T-helper 2 cell treated with Interferon-gamma antibody and Interleukin-4, amounts not matched to agents 5 μg/mL and 100 μg/mL, for 36 hours (primary cell): ENCODE results near the gene CCDC92.

Experiments
- DNase-seq: peaks from one replicate; pipeline ENCODE4 v3.0.0; 2021; ENCODE audit warnings: low spot score
- H3K27ac Mint-ChIP-seq: one replicate; pipeline ENCODE4 v1.8.0; 2021; ENCODE audit warnings: mild to moderate bottlenecking, mixed read lengths
- H3K27me3 Mint-ChIP-seq: one replicate; pipeline ENCODE4 v1.8.0; 2021; ENCODE audit warnings: low read depth, mixed read lengths
- H3K36me3 Mint-ChIP-seq: one replicate; pipeline ENCODE4 v1.8.0; 2021; ENCODE audit warnings: low read depth, mixed read lengths
- H3K4me1 Mint-ChIP-seq: one replicate; pipeline ENCODE4 v1.8.0; 2021; ENCODE audit warnings: low read depth, mixed read lengths
- H3K4me3 Mint-ChIP-seq: one replicate; pipeline ENCODE4 v1.8.0; 2022; ENCODE audit warnings: mild to moderate bottlenecking, moderate library complexity, mixed read lengths
- H3K9me3 Mint-ChIP-seq: one replicate; pipeline ENCODE4 v1.8.0; 2021; ENCODE audit warnings: mixed read lengths

The CCDC92 gene

GRCh38 chr12:123890536-123890902 lies 82.1 kb downstream of the CCDC92 start:
- Mint-ChIP-seq H3K4me1 (no peaks in the 10 kb centered on the region), H3K4me3 (no peak overlapping the region), H3K9me3 (no peaks in the 10 kb centered on the region), H3K27ac (no peak overlapping the region), H3K36me3 (no peaks in the 10 kb centered on the region), H3K27me3 (peaks cover 1% of the 10 kb centered on the region)
- no peak for DNase-seq

- no peak overlapping the region for H3K27ac Mint-ChIP-seq
- H3K4me3 Mint-ChIP-seq, result no peak overlapping the region
- no peaks in the 10 kb centered on the region for H3K36me3 Mint-ChIP-seq
These were observed 82.6 kb downstream of the CCDC92 start for GRCh38 chr12:123889848-123890535.

GRCh38 chr12:123888989-123889388 lies 83.6 kb downstream of the CCDC92 start:
- no peaks in the 10 kb centered on the region for H3K4me1 Mint-ChIP-seq
- no peaks in the 10 kb centered on the region for H3K9me3 Mint-ChIP-seq
- H3K27me3 Mint-ChIP-seq, result peaks cover 4% of the 10 kb centered on the region
- no peaks in the 10 kb centered on the region for H3K36me3 Mint-ChIP-seq
- H3K27ac Mint-ChIP-seq, result no peak overlapping the region
- no peak for DNase-seq
- no peak overlapping the region for H3K4me3 Mint-ChIP-seq

More at GRCh38 chr12:123889848-123890535, 82.6 kb downstream of the CCDC92 start:
- Mint-ChIP-seq H3K9me3 (no peaks in the 10 kb centered on the region), H3K27me3 (peaks cover 4% of the 10 kb centered on the region), H3K4me1 (no peaks in the 10 kb centered on the region)
- DNase-seq, result no peak

- DNase-seq, result no peak
- Mint-ChIP-seq H3K36me3 (no peaks in the 10 kb centered on the region), H3K27me3 (peaks cover 4% of the 10 kb centered on the region), H3K4me1 (no peaks in the 10 kb centered on the region), H3K9me3 (no peaks in the 10 kb centered on the region), H3K4me3 (no peak overlapping the region), H3K27ac (no peak overlapping the region)
These were observed 85.6 kb downstream of the CCDC92 start for GRCh38 chr12:123886931-123887582.

- no peak overlapping the region for H3K27ac Mint-ChIP-seq
- H3K9me3 Mint-ChIP-seq, result no peaks in the 10 kb centered on the region
- no peak overlapping the region for H3K4me3 Mint-ChIP-seq
- H3K36me3 Mint-ChIP-seq, result no peaks in the 10 kb centered on the region
- H3K27me3 Mint-ChIP-seq, result peaks cover 4% of the 10 kb centered on the region
- no peaks in the 10 kb centered on the region for H3K4me1 Mint-ChIP-seq
- no peak for DNase-seq
These were observed 86.4 kb downstream of the CCDC92 start for GRCh38 chr12:123886258-123886657.
